BJ (cell line): ENCODE results near the gene NOTCH1. TPM values are rescaled to one million over a fixed set of nuclear protein-coding genes. Genes with fewer than 3 reads are reported as not detected.

Experiments
- CTCF ChIA-PET: fragments of 350-600 bp; formaldehyde crosslinking; extraction: SDS; loops from one replicate; lab custom pipeline; 2021; ENCODE audit warnings: antibody characterized with exemption, inconsistent platforms; lab: Yijun Ruan, JAX
- POLR2A ChIA-PET: fragments of 300-600 bp; sonication (Branson Sonifier 250); formaldehyde crosslinking; extraction: SDS; loops from one replicate; lab custom pipeline; 2021; ENCODE audit warnings: antibody characterized with exemption; lab: Charles Lee
- DNase-seq: peaks from one replicate; pipeline ENCODE4 v3.0.0-alpha.2; 2011; ENCODE audit warnings: low read depth
- H3K27me3 ChIP-seq: 2 replicates; pipeline ENCODE4 v1.6.0; 2011; ENCODE audit warnings: low read length; ENCODE audit not compliant: control insufficient read depth, insufficient read depth
- H3K36me3 ChIP-seq: 2 replicates; pipeline ENCODE4 v1.5.1; 2011; ENCODE audit warnings: low read length; ENCODE audit not compliant: control insufficient read depth, insufficient read depth
- H3K4me3 ChIP-seq: 2 replicates; pipeline ENCODE4 v1.5.1; 2011; ENCODE audit warnings: low read depth, mild to moderate bottlenecking, control low read depth, low read length
- polyA plus RNA-seq: library from polyadenylated mRNA; depleted of rRNA; stranded (reverse); fragments of >200 nt; gene quantifications from 2 replicates; pipeline ENCODE4 v1.2.3, GENCODE V29; 2011
- TF ChIP-seq, protein P1 (sequence below): IDR thresholded peaks from 2 replicates; pipeline ENCODE4 v1.5.1; 2011; ENCODE audit warnings: low read depth, mild to moderate bottlenecking, control low read depth, inconsistent platforms, low read length, moderate library complexity; ENCODE audit not compliant: insufficient read depth

The NOTCH1 gene
- polyA plus RNA-seq, 1 experiment = 1.3 TPM

DNA sequence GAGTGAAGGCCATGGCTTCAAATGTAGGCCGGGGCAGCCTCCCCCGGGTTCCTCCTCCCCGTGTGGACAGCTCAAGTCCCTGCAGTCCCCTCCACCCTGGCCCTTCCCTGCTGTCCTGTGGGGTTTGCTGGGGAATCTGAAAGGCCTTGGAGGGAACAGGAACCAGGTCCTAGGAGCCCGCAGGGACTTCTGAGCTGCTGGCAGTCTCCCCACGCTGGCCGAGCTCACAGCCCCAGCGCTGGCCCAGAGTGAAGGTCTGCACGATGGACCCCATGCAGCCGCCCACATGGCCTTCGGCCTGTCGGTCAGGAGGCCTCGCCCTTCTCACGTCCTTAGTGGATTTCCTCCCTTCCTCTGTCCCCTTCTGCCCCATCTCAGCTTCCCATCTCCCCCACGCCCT, 25.7 kb upstream of the NOTCH1 start:
- ChIA-PET POLR2A (no interaction called here), CTCF (interaction anchor here (0.7 to 1.1 kb wide), 2 partner anchors 19 to 84 kb away, joined by 3 to 4 read pairs; no protein-coding TSS in a partner anchor)
- TF ChIP-seq, protein P1, sequence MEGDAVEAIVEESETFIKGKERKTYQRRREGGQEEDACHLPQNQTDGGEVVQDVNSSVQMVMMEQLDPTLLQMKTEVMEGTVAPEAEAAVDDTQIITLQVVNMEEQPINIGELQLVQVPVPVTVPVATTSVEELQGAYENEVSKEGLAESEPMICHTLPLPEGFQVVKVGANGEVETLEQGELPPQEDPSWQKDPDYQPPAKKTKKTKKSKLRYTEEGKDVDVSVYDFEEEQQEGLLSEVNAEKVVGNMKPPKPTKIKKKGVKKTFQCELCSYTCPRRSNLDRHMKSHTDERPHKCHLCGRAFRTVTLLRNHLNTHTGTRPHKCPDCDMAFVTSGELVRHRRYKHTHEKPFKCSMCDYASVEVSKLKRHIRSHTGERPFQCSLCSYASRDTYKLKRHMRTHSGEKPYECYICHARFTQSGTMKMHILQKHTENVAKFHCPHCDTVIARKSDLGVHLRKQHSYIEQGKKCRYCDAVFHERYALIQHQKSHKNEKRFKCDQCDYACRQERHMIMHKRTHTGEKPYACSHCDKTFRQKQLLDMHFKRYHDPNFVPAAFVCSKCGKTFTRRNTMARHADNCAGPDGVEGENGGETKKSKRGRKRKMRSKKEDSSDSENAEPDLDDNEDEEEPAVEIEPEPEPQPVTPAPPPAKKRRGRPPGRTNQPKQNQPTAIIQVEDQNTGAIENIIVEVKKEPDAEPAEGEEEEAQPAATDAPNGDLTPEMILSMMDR = no peak
- no peak for DNase-seq
- no peak overlapping the region for H3K4me3 ChIP-seq
- no peaks in the 10 kb centered on the region for H3K27me3 ChIP-seq
- H3K36me3 ChIP-seq = no peaks in the 10 kb centered on the region

DNA sequence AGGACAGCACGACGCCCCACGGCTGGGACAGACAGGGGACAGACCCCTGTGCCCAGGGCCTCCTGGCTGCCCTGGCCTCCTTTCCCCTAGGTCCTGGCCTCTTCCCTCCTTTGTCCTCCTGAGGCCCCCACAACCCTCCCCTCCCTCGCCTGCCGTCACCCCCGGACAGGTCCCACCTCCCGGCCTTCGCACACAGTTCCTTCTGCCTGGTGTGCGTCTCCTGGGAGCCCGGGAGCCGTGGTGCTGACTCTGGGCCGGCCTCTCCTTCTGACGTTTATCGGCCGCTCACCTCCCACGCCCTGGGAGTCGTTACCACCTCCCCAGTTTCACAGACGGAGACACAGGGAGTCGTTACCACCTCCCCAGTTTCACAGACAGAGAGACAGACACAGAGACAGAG, 25.1 kb upstream of the NOTCH1 start:
- ChIA-PET CTCF (interaction anchor here (0.7 kb wide), 1 partner anchor 19 kb away, joined by 3 read pairs; no protein-coding TSS in a partner anchor), POLR2A (no interaction called here)
- no peaks in the 10 kb centered on the region for H3K27me3 ChIP-seq

DNA sequence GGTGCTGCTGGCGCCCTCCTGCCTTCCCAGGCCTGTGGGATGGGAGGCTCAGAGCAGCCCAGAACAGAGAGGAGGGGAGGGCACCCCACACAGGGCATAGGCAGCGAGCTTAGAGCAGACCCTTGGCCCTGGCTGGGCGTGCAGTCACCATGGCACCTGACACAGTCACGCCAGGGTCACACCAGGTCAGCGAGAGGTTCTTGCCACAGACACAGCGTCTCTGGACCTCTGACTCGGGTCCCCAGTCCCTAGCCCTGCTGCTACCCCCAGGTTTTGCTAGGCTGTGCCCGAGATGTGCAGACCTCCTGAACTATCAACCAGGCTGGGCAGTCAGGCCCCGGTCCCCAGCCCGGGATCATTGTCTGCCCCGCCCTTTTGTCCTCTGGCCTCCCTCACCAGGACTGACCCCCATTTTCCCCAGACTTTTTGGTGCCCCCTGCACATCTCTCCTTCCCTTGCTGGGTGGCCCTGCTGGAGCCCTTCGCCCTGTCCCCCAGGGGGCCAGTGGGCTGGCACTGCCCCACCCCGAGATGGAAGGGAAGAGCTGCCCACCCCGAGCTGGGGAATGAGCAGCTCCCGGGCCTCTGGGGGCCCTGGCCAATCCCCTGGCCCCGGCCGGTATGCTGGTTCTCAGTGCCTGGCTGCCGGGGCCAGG, 24.5 kb upstream of the NOTCH1 start:
- no peak for DNase-seq
- Histone ChIP-seq H3K4me3 (no peak overlapping the region), H3K27me3 (no peaks in the 10 kb centered on the region), H3K36me3 (no peaks in the 10 kb centered on the region)
- TF ChIP-seq, protein P1 = no peak
- POLR2A ChIA-PET = no interaction called here
- CTCF ChIA-PET = no interaction called here

More for the DNA sequence above, 25.1 kb upstream of the NOTCH1 start:
- Histone ChIP-seq H3K36me3 (no peaks in the 10 kb centered on the region), H3K4me3 (no peak overlapping the region)
- DNase-seq = no peak
- TF ChIP-seq, protein P1 = no peak

DNA sequence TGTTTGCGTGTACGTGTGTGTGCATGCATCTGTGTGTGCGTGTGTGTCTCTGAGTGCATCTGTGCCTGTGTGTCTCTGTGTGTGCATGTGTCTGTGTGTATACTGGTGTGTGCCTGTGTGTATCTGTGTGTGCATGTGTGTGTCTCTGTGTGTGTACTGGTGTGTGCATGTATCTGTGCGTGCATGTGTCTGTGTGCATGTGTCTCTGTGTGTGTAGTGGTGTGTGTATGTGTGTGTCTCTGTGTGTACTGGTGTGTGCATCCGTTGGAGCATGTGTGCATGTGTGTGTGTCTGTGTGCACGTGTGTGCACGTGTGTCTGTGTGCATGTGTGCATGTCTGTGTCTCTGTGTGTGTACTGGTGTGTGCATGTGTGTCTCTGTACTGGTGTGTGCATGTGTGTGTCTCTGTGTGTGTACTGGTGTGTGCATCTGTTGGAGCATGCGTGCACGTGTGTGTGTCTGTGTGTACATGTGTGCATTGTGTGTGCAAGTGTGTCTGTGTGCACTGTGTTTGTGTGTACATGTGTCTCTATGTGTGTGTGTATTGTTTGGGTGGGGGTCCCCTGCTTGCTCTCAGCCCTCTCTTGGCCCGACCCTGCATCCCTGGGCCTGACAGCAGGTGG, 23.8 kb upstream of the NOTCH1 start:
- Histone ChIP-seq H3K4me3 (no peak overlapping the region), H3K27me3 (no peaks in the 10 kb centered on the region), H3K36me3 (no peaks in the 10 kb centered on the region)
- no peak for DNase-seq
- CTCF ChIA-PET = no interaction called here
- TF ChIP-seq, protein P1 = no peak
- POLR2A ChIA-PET = no interaction called here

DNA sequence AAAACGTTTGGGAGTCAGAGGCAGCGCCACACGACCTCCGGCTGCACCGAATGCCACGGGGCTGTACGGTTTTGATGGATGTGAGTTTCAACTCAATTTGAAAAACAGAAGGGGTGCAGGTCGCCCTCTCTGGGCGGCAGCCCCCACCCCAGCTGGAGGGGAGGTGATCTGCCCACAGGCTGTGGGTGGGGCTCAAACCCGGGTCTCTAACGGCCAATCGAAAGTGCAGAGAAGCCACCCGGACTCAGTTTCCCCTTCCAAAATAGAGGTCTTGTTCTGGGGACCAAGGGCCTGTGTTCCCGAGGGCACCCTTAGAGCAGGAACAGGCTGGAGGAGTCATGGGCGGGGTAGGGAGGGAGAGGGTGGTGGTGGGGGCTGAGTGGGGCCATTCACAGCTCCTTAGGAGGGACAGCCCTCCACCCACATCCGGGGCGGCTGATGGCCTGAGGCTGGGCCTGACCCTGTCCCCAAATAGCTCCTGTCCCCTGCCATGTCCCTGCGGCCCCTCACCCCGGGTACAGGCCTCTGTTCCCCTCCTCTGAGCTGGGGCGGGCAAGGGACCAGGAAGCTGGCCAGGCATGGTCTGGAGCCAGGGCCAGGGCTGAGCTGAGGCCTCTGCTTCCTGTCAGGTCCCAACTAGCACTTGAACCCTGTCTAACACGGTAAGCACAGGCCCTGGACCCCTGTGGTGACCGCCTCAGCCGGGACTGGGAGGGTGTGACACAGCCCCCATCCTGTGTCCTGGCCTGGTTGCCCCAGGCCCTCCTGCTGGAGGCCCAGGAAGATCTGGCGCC, 22.6 kb upstream of the NOTCH1 start:
- no peak for DNase-seq
- ChIA-PET CTCF (interaction anchor here (1.0 kb wide), 1 partner anchor 8 kb away, joined by 4 read pairs; no protein-coding TSS in a partner anchor), POLR2A (no interaction called here)
- Histone ChIP-seq H3K27me3 (no peaks in the 10 kb centered on the region), H3K36me3 (no peaks in the 10 kb centered on the region), H3K4me3 (no peak overlapping the region)
- TF ChIP-seq, protein P1 = no peak
